Measurements from ENCODE around the gene SLC19A1.
A peak's percentile ranks its signal among the peaks of the same experiment; 100 is the strongest.

SLC19A1 gene

GRCh38 chr21:45542667-45543370 lies 579 bp upstream of the SLC19A1 start:
- peaks cover 7% of the 10 kb centered on the region for H3K4me1 ChIP-seq (ENCODE audit: insufficient read depth, low read length)
- no peaks in the 10 kb centered on the region for H3K36me3 ChIP-seq (ENCODE audit: insufficient read depth, low read length)
- peak overlapping the region; percentile 49 for H3K4me3 ChIP-seq (ENCODE audit: low read length)
- no peaks in the 10 kb centered on the region for H3K9me3 ChIP-seq (ENCODE audit: low read length)
- peaks cover 2% of the 10 kb centered on the region for H3K27me3 ChIP-seq (ENCODE audit: insufficient read depth, low read length)
- no peak overlapping the region for H2AFZ ChIP-seq (ENCODE audit: low read depth, low read length)

- Histone ChIP-seq H3K27me3 (ENCODE audit: insufficient read depth, low read length) (no peaks in the 10 kb centered on the region), H3K36me3 (ENCODE audit: insufficient read depth, low read length) (no peaks in the 10 kb centered on the region), H3K4me1 (ENCODE audit: insufficient read depth, low read length) (peaks cover 7% of the 10 kb centered on the region), H3K9me3 (ENCODE audit: low read length) (no peaks in the 10 kb centered on the region), H3K4me3 (ENCODE audit: low read length) (peak overlapping the region; percentile 66), H2AFZ (ENCODE audit: low read depth, low read length) (peak overlapping the region; percentile 69)
Observed at GRCh38 chr21:45541221-45542039, 810 bp downstream of the SLC19A1 start.

GRCh38 chr21:45540601-45540970 lies 1.7 kb downstream of the SLC19A1 start:
- Histone ChIP-seq H3K9me3 (ENCODE audit: low read length) (no peaks in the 10 kb centered on the region), H3K36me3 (ENCODE audit: insufficient read depth, low read length) (no peaks in the 10 kb centered on the region), H2AFZ (ENCODE audit: low read depth, low read length) (no peak overlapping the region), H3K4me3 (ENCODE audit: low read length) (no peak overlapping the region), H3K27me3 (ENCODE audit: insufficient read depth, low read length) (no peaks in the 10 kb centered on the region), H3K4me1 (ENCODE audit: insufficient read depth, low read length) (peaks cover 7% of the 10 kb centered on the region)

- no peak overlapping the region for H2AFZ ChIP-seq (ENCODE audit: low read depth, low read length)
- no peaks in the 10 kb centered on the region for H3K27me3 ChIP-seq (ENCODE audit: insufficient read depth, low read length)
- no peaks in the 10 kb centered on the region for H3K36me3 ChIP-seq (ENCODE audit: insufficient read depth, low read length)
- no peaks in the 10 kb centered on the region for H3K9me3 ChIP-seq (ENCODE audit: low read length)
- H3K4me3 ChIP-seq (ENCODE audit: low read length), result no peak overlapping the region
- H3K4me1 ChIP-seq (ENCODE audit: insufficient read depth, low read length), result peaks cover 7% of the 10 kb centered on the region
Observed at GRCh38 chr21:45539796-45540600, 2.2 kb downstream of the SLC19A1 start.

- no peaks in the 10 kb centered on the region for H3K36me3 ChIP-seq (ENCODE audit: insufficient read depth, low read length)
- no peaks in the 10 kb centered on the region for H3K9me3 ChIP-seq (ENCODE audit: low read length)
- no peak overlapping the region for H3K4me3 ChIP-seq (ENCODE audit: low read length)
- no peak overlapping the region for H2AFZ ChIP-seq (ENCODE audit: low read depth, low read length)
- H3K4me1 ChIP-seq (ENCODE audit: insufficient read depth, low read length), result peaks cover 7% of the 10 kb centered on the region
- no peaks in the 10 kb centered on the region for H3K27me3 ChIP-seq (ENCODE audit: insufficient read depth, low read length)
Observed at GRCh38 chr21:45539046-45539795, 3.0 kb downstream of the SLC19A1 start.

GRCh38 chr21:45538381-45539045 lies 3.7 kb downstream of the SLC19A1 start:
- Histone ChIP-seq H3K4me3 (ENCODE audit: low read length) (no peak overlapping the region), H3K27me3 (ENCODE audit: insufficient read depth, low read length) (no peaks in the 10 kb centered on the region), H3K4me1 (ENCODE audit: insufficient read depth, low read length) (peaks cover 7% of the 10 kb centered on the region), H2AFZ (ENCODE audit: low read depth, low read length) (no peak overlapping the region), H3K36me3 (ENCODE audit: insufficient read depth, low read length) (no peaks in the 10 kb centered on the region), H3K9me3 (ENCODE audit: low read length) (no peaks in the 10 kb centered on the region)

GRCh38 chr21:45537746-45538291 lies 4.4 kb downstream of the SLC19A1 start:
- no peaks in the 10 kb centered on the region for H3K36me3 ChIP-seq (ENCODE audit: insufficient read depth, low read length)
- no peaks in the 10 kb centered on the region for H3K9me3 ChIP-seq (ENCODE audit: low read length)
- no peak overlapping the region for H2AFZ ChIP-seq (ENCODE audit: low read depth, low read length)
- H3K4me3 ChIP-seq (ENCODE audit: low read length), result no peak overlapping the region
- H3K27me3 ChIP-seq (ENCODE audit: insufficient read depth, low read length), result no peaks in the 10 kb centered on the region
- peaks cover 7% of the 10 kb centered on the region for H3K4me1 ChIP-seq (ENCODE audit: insufficient read depth, low read length)

- Histone ChIP-seq H2AFZ (ENCODE audit: low read depth, low read length) (no peak overlapping the region), H3K9me3 (ENCODE audit: low read length) (no peaks in the 10 kb centered on the region), H3K27me3 (ENCODE audit: insufficient read depth, low read length) (no peaks in the 10 kb centered on the region), H3K4me3 (ENCODE audit: low read length) (no peak overlapping the region), H3K36me3 (ENCODE audit: insufficient read depth, low read length) (no peaks in the 10 kb centered on the region), H3K4me1 (ENCODE audit: insufficient read depth, low read length) (peaks cover 7% of the 10 kb centered on the region)
Observed at GRCh38 chr21:45537111-45537745, 5.0 kb downstream of the SLC19A1 start.

- Histone ChIP-seq H3K4me3 (ENCODE audit: low read length) (no peak overlapping the region), H3K36me3 (ENCODE audit: insufficient read depth, low read length) (no peaks in the 10 kb centered on the region)
Observed at GRCh38 chr21:45536301-45537081, 5.7 kb downstream of the SLC19A1 start.

GRCh38 chr21:45535341-45536081 lies 6.7 kb downstream of the SLC19A1 start:
- no peaks in the 10 kb centered on the region for H3K27me3 ChIP-seq (ENCODE audit: insufficient read depth, low read length)
- no peak overlapping the region for H3K4me3 ChIP-seq (ENCODE audit: low read length)
- no peaks in the 10 kb centered on the region for H3K4me1 ChIP-seq (ENCODE audit: insufficient read depth, low read length)
- H3K9me3 ChIP-seq (ENCODE audit: low read length), result peaks cover 2% of the 10 kb centered on the region
- H2AFZ ChIP-seq (ENCODE audit: low read depth, low read length), result no peak overlapping the region
- H3K36me3 ChIP-seq (ENCODE audit: insufficient read depth, low read length), result no peaks in the 10 kb centered on the region

More at GRCh38 chr21:45536301-45537081, 5.7 kb downstream of the SLC19A1 start:
- no peaks in the 10 kb centered on the region for H3K27me3 ChIP-seq (ENCODE audit: insufficient read depth, low read length)
- peaks cover 6% of the 10 kb centered on the region for H3K4me1 ChIP-seq (ENCODE audit: insufficient read depth, low read length)
- H2AFZ ChIP-seq (ENCODE audit: low read depth, low read length), result no peak overlapping the region
- peaks cover 2% of the 10 kb centered on the region for H3K9me3 ChIP-seq (ENCODE audit: low read length)

All from neuron (in vitro differentiated cells).